Measurements from ENCODE around the gene TACC3.
A peak's percentile ranks its signal among the peaks of the same experiment; 100 is the strongest.

The TACC3 gene

GRCh38 chr4:1759170-1759817 is 38.0 kb downstream of the TACC3 start:
- H3K4me1 ChIP-seq (ENCODE audit: insufficient read depth, poor library complexity, severe bottlenecking), result peaks cover 12% of the 10 kb centered on the region
- no peak for TF ChIP-seq CTCF (IDR thresholded peaks at IDR 0.05; ENCODE audit: poor library complexity, severe bottlenecking)
- no peak for ATAC-seq (ENCODE audit: low read depth)

DNA sequence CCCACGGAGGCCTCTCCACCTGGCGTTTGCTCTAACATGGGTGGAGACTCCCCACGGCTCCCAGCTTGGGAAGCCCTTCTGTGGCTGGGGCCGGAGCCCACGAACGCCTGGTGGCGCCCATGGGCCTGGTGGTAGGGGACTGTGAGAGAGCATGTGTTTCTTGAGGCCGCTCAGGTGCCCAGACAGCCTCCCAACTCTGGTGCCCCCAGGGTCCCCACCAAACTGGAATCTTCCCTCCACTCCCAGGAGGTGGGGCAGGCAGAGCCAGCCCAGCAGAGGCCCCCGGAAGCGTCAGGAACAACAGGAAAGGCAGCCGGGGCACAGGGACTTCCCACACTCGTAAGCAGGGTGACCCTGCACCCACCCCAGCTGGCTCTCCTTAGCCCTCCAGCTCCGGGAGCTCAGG is 38.5 kb downstream of the TACC3 start:
- no peak for TF ChIP-seq CTCF (IDR thresholded peaks at IDR 0.05; ENCODE audit: poor library complexity, severe bottlenecking)
- H3K27ac ChIP-seq (ENCODE audit: poor library complexity, severe bottlenecking), result peak overlapping the region; percentile 53
- DNase-seq (ENCODE audit: low spot score), result no peak
- H3K4me3 ChIP-seq (ENCODE audit: severe bottlenecking), result no peak overlapping the region
- H3K36me3 ChIP-seq (ENCODE audit: low read depth), result no peaks in the 10 kb centered on the region
- H3K9me3 ChIP-seq (ENCODE audit: severe bottlenecking), result no peaks in the 10 kb centered on the region
- H3K27me3 ChIP-seq (ENCODE audit: insufficient read depth, poor library complexity, severe bottlenecking), result no peaks in the 10 kb centered on the region
- H3K4me1 ChIP-seq (ENCODE audit: insufficient read depth, poor library complexity, severe bottlenecking), result peaks cover 12% of the 10 kb centered on the region
- ATAC-seq (ENCODE audit: low read depth), result no peak

More at GRCh38 chr4:1759170-1759817, 38.0 kb downstream of the TACC3 start:
- no peaks in the 10 kb centered on the region for H3K9me3 ChIP-seq (ENCODE audit: severe bottlenecking)
- H3K27ac ChIP-seq (ENCODE audit: poor library complexity, severe bottlenecking), result peak overlapping the region; percentile 53
- H3K36me3 ChIP-seq (ENCODE audit: low read depth), result no peaks in the 10 kb centered on the region
- DNase-seq (ENCODE audit: low spot score), result no peak
- H3K27me3 ChIP-seq (ENCODE audit: insufficient read depth, poor library complexity, severe bottlenecking), result no peaks in the 10 kb centered on the region
- no peak overlapping the region for H3K4me3 ChIP-seq (ENCODE audit: severe bottlenecking)

DNA sequence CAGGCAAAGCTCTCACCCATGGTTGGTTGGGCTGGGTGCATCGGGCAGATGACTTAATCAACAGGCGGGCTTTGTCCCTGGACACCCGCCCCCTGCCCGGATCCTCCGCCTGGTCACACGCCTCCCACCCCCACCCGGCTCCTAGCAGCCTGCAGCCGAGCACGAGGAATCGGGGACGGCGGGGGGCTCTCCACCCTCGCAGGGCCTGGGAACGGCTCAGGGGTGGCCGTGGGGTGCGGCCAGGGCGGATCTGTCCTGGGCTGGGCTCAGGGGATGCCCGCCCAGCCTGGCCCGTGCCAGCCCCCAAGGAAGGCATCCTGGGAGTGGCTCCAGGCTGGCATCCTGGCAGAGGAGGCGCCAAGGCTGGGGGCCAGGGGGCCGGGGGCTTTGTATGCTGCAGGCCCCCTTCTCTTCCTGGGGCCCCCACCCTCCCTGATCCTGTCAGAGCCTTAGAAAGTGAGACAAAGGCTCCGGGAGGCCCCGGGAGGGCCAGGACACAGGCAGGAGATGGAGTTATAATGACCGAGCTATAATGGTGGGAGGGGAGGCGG is 39.3 kb downstream of the TACC3 start:
- TF ChIP-seq CTCF (IDR thresholded peaks at IDR 0.05; ENCODE audit: poor library complexity, severe bottlenecking), result no peak
- Histone ChIP-seq H3K9me3 (ENCODE audit: severe bottlenecking) (no peaks in the 10 kb centered on the region), H3K27ac (ENCODE audit: poor library complexity, severe bottlenecking) (no peak overlapping the region), H3K27me3 (ENCODE audit: insufficient read depth, poor library complexity, severe bottlenecking) (no peaks in the 10 kb centered on the region), H3K4me1 (ENCODE audit: insufficient read depth, poor library complexity, severe bottlenecking) (peaks cover 12% of the 10 kb centered on the region), H3K36me3 (ENCODE audit: low read depth) (no peaks in the 10 kb centered on the region), H3K4me3 (ENCODE audit: severe bottlenecking) (no peak overlapping the region)
- ATAC-seq (ENCODE audit: low read depth) (no peak), DNase-seq (ENCODE audit: low spot score) (no peak)

- no peak for TF ChIP-seq CTCF (IDR thresholded peaks at IDR 0.05; ENCODE audit: poor library complexity, severe bottlenecking)
- DNase-seq (ENCODE audit: low spot score), result no peak
- Histone ChIP-seq H3K36me3 (ENCODE audit: low read depth) (no peaks in the 10 kb centered on the region), H3K9me3 (ENCODE audit: severe bottlenecking) (no peaks in the 10 kb centered on the region), H3K27ac (ENCODE audit: poor library complexity, severe bottlenecking) (no peak overlapping the region), H3K27me3 (ENCODE audit: insufficient read depth, poor library complexity, severe bottlenecking) (no peaks in the 10 kb centered on the region), H3K4me1 (ENCODE audit: insufficient read depth, poor library complexity, severe bottlenecking) (peaks cover 12% of the 10 kb centered on the region), H3K4me3 (ENCODE audit: severe bottlenecking) (no peak overlapping the region)
- no peak for ATAC-seq (ENCODE audit: low read depth)
These were observed 39.9 kb downstream of the TACC3 start for GRCh38 chr4:1761130-1761689.

Data from RWPE2 (cell line).